Sciatic nerve (tissue), 2 donors: Measurements from ENCODE around the gene FAAP20. TPM values are rescaled to one million over a fixed set of nuclear protein-coding genes. Genes with fewer than 3 reads are reported as not detected.
A peak's percentile ranks its signal among the peaks of the same experiment; 100 is the strongest.

ENCODE experiments used
- ATAC-seq: fragments of 200-7000 bp; cut with Tn5 transposase; one replicate; pipeline ENCODE4 v1.9.1; 2020; ENCODE audit warnings: mild to moderate bottlenecking, moderate library complexity
- DNase-seq: peaks from one replicate; pipeline ENCODE4 v3.0.0-alpha.2; 2020; ENCODE audit warnings: low spot score
- intact Hi-C: fragments of 100-400 bp; cut with DNase I; formaldehyde crosslinking; loops from one replicate; pipeline ENCODE4 v1.14.2; 2022
- total RNA-seq: library from RNA; stranded (reverse); fragmentation: NEBNext Ultra II Directional; extraction: Animal tissue kit (Norgen Biotek cat#: 25700); gene quantifications from one replicate; pipeline ENCODE4 v1.2.1, GENCODE V29; 2021
- donor health status: DM: no; HTN: no; CAD: no.
- donor health status: DM: no; HTN: no; CAD: no.

The FAAP20 gene
- total RNA-seq, 1 donor from 2014 or later = 43.0 TPM

GRCh38 chr1:2232255-2232915 is 37.8 kb upstream of the FAAP20 start:
- intact Hi-C loops = loop anchor here (10.0 kb wide), 1 partner anchor 62 kb away; no protein-coding TSS in a partner anchor
- ATAC-seq = no peak
- DNase-seq = no peak

- intact Hi-C loops = loop anchor here (10.0 kb wide), 1 partner anchor 63 kb away; no protein-coding TSS in a partner anchor
- DNase-seq (peak; percentile 93), ATAC-seq (peak; percentile 66)
Measured at GRCh38 chr1:2231532-2232254, 37.1 kb upstream of the FAAP20 start.

GRCh38 chr1:2230781-2231531 is 36.4 kb upstream of the FAAP20 start:
- intact Hi-C loops = loop anchor here (10.0 kb wide), 1 partner anchor 64 kb away; no protein-coding TSS in a partner anchor
- peak; percentile 0 for ATAC-seq
- DNase-seq = no peak

- DNase-seq (no peak), ATAC-seq (no peak)
- intact Hi-C loops = loop anchor here (10.0 kb wide), 1 partner anchor 65 kb away; no protein-coding TSS in a partner anchor
Measured at GRCh38 chr1:2229911-2230731, 35.5 kb upstream of the FAAP20 start.

GRCh38 chr1:2229037-2229864 is 34.7 kb upstream of the FAAP20 start:
- intact Hi-C loops = no loop called here
- no peak for DNase-seq
- ATAC-seq = no peak

- no peak for ATAC-seq
- intact Hi-C loops = no loop called here
- DNase-seq = no peak
Measured at GRCh38 chr1:2228694-2229036, 34.1 kb upstream of the FAAP20 start.

- DNase-seq (no peak), ATAC-seq (no peak)
- intact Hi-C loops = no loop called here
Measured at GRCh38 chr1:2228157-2228594, 33.6 kb upstream of the FAAP20 start, which contains the start of gene SKI. Gene SKI, plus strand, starts transcription at chr1:2228319. Its CDS starts 448 bp downstream, at chr1:2228767.

GRCh38 chr1:2227346-2228156 is 33.0 kb upstream of the FAAP20 start:
- DNase-seq (peak; percentile 97), ATAC-seq (peak; percentile 89)
- intact Hi-C loops = no loop called here

GRCh38 chr1:2226525-2227345 is 32.2 kb upstream of the FAAP20 start:
- ATAC-seq (no peak), DNase-seq (peak; percentile 77)
- intact Hi-C loops = no loop called here

GRCh38 chr1:2224631-2225428 is 30.3 kb upstream of the FAAP20 start:
- no peak for ATAC-seq
- intact Hi-C loops = no loop called here
- DNase-seq = no peak

GRCh38 chr1:2224170-2224584 is 29.6 kb upstream of the FAAP20 start:
- intact Hi-C loops = no loop called here

GRCh38 chr1:2221271-2221670 is 26.7 kb upstream of the FAAP20 start:
- no peak for DNase-seq
- intact Hi-C loops = no loop called here
- no peak for ATAC-seq

More at GRCh38 chr1:2224170-2224584, 29.6 kb upstream of the FAAP20 start:
- DNase-seq (no peak), ATAC-seq (no peak)

GRCh38 chr1:2216767-2217058 is 22.1 kb upstream of the FAAP20 start:
- ATAC-seq = no peak
- intact Hi-C loops = no loop called here
- DNase-seq = no peak

GRCh38 chr1:2215909-2216766 is 21.6 kb upstream of the FAAP20 start:
- ATAC-seq (no peak), DNase-seq (no peak)
- intact Hi-C loops = no loop called here

GRCh38 chr1:2215329-2215728 is 20.8 kb upstream of the FAAP20 start:
- DNase-seq (no peak), ATAC-seq (no peak)
- intact Hi-C loops = no loop called here
